ENCODE results near the gene PLCH1. TPM values are rescaled to one million over a fixed set of nuclear protein-coding genes. Genes with fewer than 3 reads are reported as not detected.

Gene PLCH1
- total RNA-seq, 1 donor from 2014 or later, result 14.0 TPM

- no peak overlapping the region for H3K27ac ChIP-seq
- no peak overlapping the region for H3K4me3 ChIP-seq
- H3K4me1 ChIP-seq, result no peaks in the 10 kb centered on the region
- DNase-seq (no peak), ATAC-seq (no peak)
- intact Hi-C loops (cut with DNase I), result no loop called here
- H3K9me3 ChIP-seq, result peaks cover 17% of the 10 kb centered on the region
- TF ChIP-seq CTCF (IDR thresholded peaks at IDR 0.05), result no peak
- H3K36me3 ChIP-seq, result no peaks in the 10 kb centered on the region
- no peaks in the 10 kb centered on the region for H3K27me3 ChIP-seq (ENCODE audit: low read depth)
These were observed 37.6 kb upstream of the PLCH1 start for GRCh38 chr3:155782390-155782953.

GRCh38 chr3:155780291-155780690 is 35.4 kb upstream of the PLCH1 start:
- H3K27ac ChIP-seq, result no peak overlapping the region
- no peak for ATAC-seq
- no peaks in the 10 kb centered on the region for H3K27me3 ChIP-seq (ENCODE audit: low read depth)
- no peak overlapping the region for H3K4me3 ChIP-seq
- intact Hi-C loops (cut with DNase I), result no loop called here
- TF ChIP-seq CTCF (IDR thresholded peaks at IDR 0.05), result no peak
- no peaks in the 10 kb centered on the region for H3K36me3 ChIP-seq
- no peak for DNase-seq
- no peaks in the 10 kb centered on the region for H3K4me1 ChIP-seq
- H3K9me3 ChIP-seq, result peaks cover 17% of the 10 kb centered on the region

GRCh38 chr3:155778462-155778861 is 33.6 kb upstream of the PLCH1 start:
- intact Hi-C loops (cut with DNase I), result no loop called here
- no peaks in the 10 kb centered on the region for H3K27me3 ChIP-seq (ENCODE audit: low read depth)
- H3K4me3 ChIP-seq, result no peak overlapping the region
- no peak overlapping the region for H3K27ac ChIP-seq
- ATAC-seq (no peak), DNase-seq (no peak)
- H3K9me3 ChIP-seq, result peaks cover 17% of the 10 kb centered on the region
- no peaks in the 10 kb centered on the region for H3K4me1 ChIP-seq
- H3K36me3 ChIP-seq, result no peaks in the 10 kb centered on the region
- no peak for TF ChIP-seq CTCF (IDR thresholded peaks at IDR 0.05)

GRCh38 chr3:155772801-155773200 is 27.9 kb upstream of the PLCH1 start:
- H3K4me1 ChIP-seq, result no peaks in the 10 kb centered on the region
- no peak for ATAC-seq
- no peaks in the 10 kb centered on the region for H3K9me3 ChIP-seq
- H3K4me3 ChIP-seq, result no peak overlapping the region
- no peak overlapping the region for H3K27ac ChIP-seq
- TF ChIP-seq CTCF (IDR thresholded peaks at IDR 0.05), result no peak
- no peak for DNase-seq
- no peaks in the 10 kb centered on the region for H3K36me3 ChIP-seq
- intact Hi-C loops (cut with DNase I), result no loop called here
- no peaks in the 10 kb centered on the region for H3K27me3 ChIP-seq (ENCODE audit: low read depth)

- Histone ChIP-seq H3K36me3 (no peaks in the 10 kb centered on the region), H3K27ac (no peak overlapping the region), H3K4me3 (no peak overlapping the region), H3K9me3 (no peaks in the 10 kb centered on the region), H3K27me3 (ENCODE audit: low read depth) (no peaks in the 10 kb centered on the region), H3K4me1 (no peaks in the 10 kb centered on the region)
- no peak for TF ChIP-seq CTCF (IDR thresholded peaks at IDR 0.05)
- intact Hi-C loops (cut with DNase I), result no loop called here
- no peak for DNase-seq
- no peak for ATAC-seq
These were observed 26.3 kb upstream of the PLCH1 start for GRCh38 chr3:155771126-155771525.

- no peak overlapping the region for H3K4me3 ChIP-seq
- H3K4me1 ChIP-seq, result no peaks in the 10 kb centered on the region
- H3K36me3 ChIP-seq, result no peaks in the 10 kb centered on the region
- TF ChIP-seq CTCF (IDR thresholded peaks at IDR 0.05), result no peak
- ATAC-seq (no peak), DNase-seq (no peak)
- H3K27ac ChIP-seq, result no peak overlapping the region
- no peaks in the 10 kb centered on the region for H3K27me3 ChIP-seq (ENCODE audit: low read depth)
- intact Hi-C loops (cut with DNase I), result no loop called here
- no peaks in the 10 kb centered on the region for H3K9me3 ChIP-seq
These were observed 21.3 kb upstream of the PLCH1 start for GRCh38 chr3:155766206-155766605.

Data from lower lobe of right lung (tissue), 2 donors.